Neural progenitor cell (in vitro differentiated cells): Measurements from ENCODE around the gene BDH2. TPM values are rescaled to one million over a fixed set of nuclear protein-coding genes. Genes with fewer than 3 reads are reported as not detected.

Experiments used
- DNase-seq: peaks from one replicate; pipeline ENCODE4 v3.0.0-alpha.2; 2016; ENCODE audit warnings: low spot score
- H2AFZ ChIP-seq: fragments of 200-600 bp; sonication (generic); replicated peaks from 2 replicates; pipeline ENCODE4 v1.6.1; 2016; ENCODE audit warnings: antibody characterized with exemption
- H3F3A ChIP-seq: fragments of 200-600 bp; sonication (generic); 2 replicates; pipeline ENCODE4 v1.6.1; 2016; ENCODE audit warnings: antibody characterized with exemption, low read depth
- H3K27ac ChIP-seq: fragments of 200-600 bp; sonication (generic); 2 replicates; pipeline ENCODE4 v1.5.1; 2016; ENCODE audit warnings: mild to moderate bottlenecking
- H3K27me3 ChIP-seq: fragments of 200-600 bp; sonication (generic); 2 replicates; pipeline ENCODE4 v1.6.1; 2016; ENCODE audit warnings: mild to moderate bottlenecking, moderate library complexity
- H3K36me3 ChIP-seq: fragments of 200-600 bp; sonication (generic); 2 replicates; pipeline ENCODE4 v1.5.1; 2016
- H3K4me1 ChIP-seq: fragments of 200-600 bp; sonication (generic); 2 replicates; pipeline ENCODE4 v1.6.1; 2016; ENCODE audit warnings: mixed run types
- H3K4me2 ChIP-seq: fragments of 200-600 bp; sonication (generic); 2 replicates; pipeline ENCODE4 v1.6.1; 2016
- H3K4me3 ChIP-seq: fragments of 200-600 bp; sonication (generic); 2 replicates; pipeline ENCODE4 v1.5.1; 2016
- H3K79me2 ChIP-seq: fragments of 200-600 bp; sonication (generic); 2 replicates; pipeline ENCODE4 v1.6.1; 2016; ENCODE audit warnings: low read depth
- H3K9ac ChIP-seq: fragments of 200-600 bp; sonication (generic); 2 replicates; pipeline ENCODE4 v1.6.1; 2016
- H3K9me3 ChIP-seq: fragments of 200-600 bp; sonication (generic); 2 replicates; pipeline ENCODE4 v1.5.1; 2016; ENCODE audit warnings: low read depth
- H4K20me1 ChIP-seq: fragments of 200-600 bp; sonication (generic); 2 replicates; pipeline ENCODE4 v1.6.1; 2016; ENCODE audit warnings: low read depth
- H3K27ac Mint-ChIP-seq: 3 replicates; pipeline ENCODE4 v1.8.0; 2021; ENCODE audit warnings: mixed read lengths
- H3K27me3 Mint-ChIP-seq: 2 replicates; pipeline ENCODE4 v1.8.0; 2022; ENCODE audit warnings: low read depth, mild to moderate bottlenecking, inconsistent platforms, moderate library complexity, mixed read lengths; ENCODE audit not compliant: insufficient read depth
- H3K36me3 Mint-ChIP-seq: 3 replicates; pipeline ENCODE4 v1.8.0; 2021; ENCODE audit warnings: mixed read lengths
- H3K4me1 Mint-ChIP-seq: 3 replicates; pipeline ENCODE4 v1.8.0; 2021; ENCODE audit warnings: mixed read lengths
- H3K4me3 Mint-ChIP-seq: 3 replicates; pipeline ENCODE4 v1.8.0; 2021; ENCODE audit warnings: mild to moderate bottlenecking, moderate library complexity, mixed read lengths
- H3K9me3 Mint-ChIP-seq: 3 replicates; pipeline ENCODE4 v1.8.0; 2020; ENCODE audit warnings: mixed read lengths
- EZH2 ChIP-seq: fragments of 200-600 bp; sonication (generic); IDR thresholded peaks from 2 replicates; pipeline ENCODE4 v1.6.1; 2017; ENCODE audit warnings: antibody characterized with exemption, mild to moderate bottlenecking, moderate library complexity
- EZH2phosphoT487 ChIP-seq: fragments of 200-600 bp; sonication (generic); IDR thresholded peaks from 2 replicates; pipeline ENCODE4 v1.6.1; 2017; ENCODE audit warnings: antibody characterized with exemption
- total RNA-seq: library from RNA; depleted of rRNA; stranded (reverse); fragments of >200 nt; gene quantifications from 2 replicates; pipeline ENCODE4 v1.2.3, GENCODE V29; 2015; ENCODE audit warnings: low replicate concordance
- TF ChIP-seq, protein P1 (sequence below): fragments of 200-600 bp; sonication (generic); IDR thresholded peaks from 2 replicates; pipeline ENCODE4 v1.5.1; 2017; ENCODE audit warnings: antibody characterized with exemption, mild to moderate bottlenecking

Gene BDH2
- total RNA-seq, 1 donor from 2014 or later, result 95.3 TPM

DNA sequence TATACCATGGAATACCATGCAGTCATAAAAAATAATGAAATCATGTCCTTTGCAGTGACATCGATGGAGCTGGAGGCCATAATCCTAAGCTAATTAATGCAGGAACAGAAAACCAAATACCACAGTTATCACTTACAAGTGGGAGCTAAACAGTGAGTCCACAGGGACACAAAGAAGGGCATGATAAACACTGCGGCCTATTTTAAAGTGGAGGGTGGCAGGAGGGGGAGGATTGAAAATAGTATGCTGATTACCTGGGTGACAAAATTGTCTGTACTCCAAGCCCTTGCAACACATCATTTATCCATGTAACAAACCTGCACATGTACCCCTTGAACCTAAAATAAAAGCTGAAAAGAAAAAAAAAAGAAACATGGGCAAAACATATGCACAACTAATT is 63.5 kb downstream of the BDH2 start:
- no peaks in the 10 kb centered on the region for H3K79me2 ChIP-seq
- no peak overlapping the region for H3K9ac ChIP-seq
- H3F3A ChIP-seq, result no peaks in the 10 kb centered on the region
- no peak overlapping the region for H3K27ac ChIP-seq
- no peaks in the 10 kb centered on the region for H3K36me3 ChIP-seq
- H3K27me3 ChIP-seq, result no peaks in the 10 kb centered on the region
- Mint-ChIP-seq H3K9me3 (no peaks in the 10 kb centered on the region), H3K36me3 (peaks cover 2% of the 10 kb centered on the region), H3K4me3 (no peak overlapping the region), H3K27ac (no peak overlapping the region), H3K4me1 (no peaks in the 10 kb centered on the region), H3K27me3 (no peaks in the 10 kb centered on the region)
- H2AFZ ChIP-seq, result no peak overlapping the region
- no peak overlapping the region for H3K4me3 ChIP-seq
- H3K4me2 ChIP-seq, result no peak overlapping the region
- no peaks in the 10 kb centered on the region for H3K9me3 ChIP-seq
- no peaks in the 10 kb centered on the region for H4K20me1 ChIP-seq
- H3K4me1 ChIP-seq, result no peaks in the 10 kb centered on the region
- TF ChIP-seq, protein P1, sequence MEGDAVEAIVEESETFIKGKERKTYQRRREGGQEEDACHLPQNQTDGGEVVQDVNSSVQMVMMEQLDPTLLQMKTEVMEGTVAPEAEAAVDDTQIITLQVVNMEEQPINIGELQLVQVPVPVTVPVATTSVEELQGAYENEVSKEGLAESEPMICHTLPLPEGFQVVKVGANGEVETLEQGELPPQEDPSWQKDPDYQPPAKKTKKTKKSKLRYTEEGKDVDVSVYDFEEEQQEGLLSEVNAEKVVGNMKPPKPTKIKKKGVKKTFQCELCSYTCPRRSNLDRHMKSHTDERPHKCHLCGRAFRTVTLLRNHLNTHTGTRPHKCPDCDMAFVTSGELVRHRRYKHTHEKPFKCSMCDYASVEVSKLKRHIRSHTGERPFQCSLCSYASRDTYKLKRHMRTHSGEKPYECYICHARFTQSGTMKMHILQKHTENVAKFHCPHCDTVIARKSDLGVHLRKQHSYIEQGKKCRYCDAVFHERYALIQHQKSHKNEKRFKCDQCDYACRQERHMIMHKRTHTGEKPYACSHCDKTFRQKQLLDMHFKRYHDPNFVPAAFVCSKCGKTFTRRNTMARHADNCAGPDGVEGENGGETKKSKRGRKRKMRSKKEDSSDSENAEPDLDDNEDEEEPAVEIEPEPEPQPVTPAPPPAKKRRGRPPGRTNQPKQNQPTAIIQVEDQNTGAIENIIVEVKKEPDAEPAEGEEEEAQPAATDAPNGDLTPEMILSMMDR, result no peak
- TF ChIP-seq EZH2 (no peak), EZH2phosphoT487 (no peak)
- no peak for DNase-seq

DNA sequence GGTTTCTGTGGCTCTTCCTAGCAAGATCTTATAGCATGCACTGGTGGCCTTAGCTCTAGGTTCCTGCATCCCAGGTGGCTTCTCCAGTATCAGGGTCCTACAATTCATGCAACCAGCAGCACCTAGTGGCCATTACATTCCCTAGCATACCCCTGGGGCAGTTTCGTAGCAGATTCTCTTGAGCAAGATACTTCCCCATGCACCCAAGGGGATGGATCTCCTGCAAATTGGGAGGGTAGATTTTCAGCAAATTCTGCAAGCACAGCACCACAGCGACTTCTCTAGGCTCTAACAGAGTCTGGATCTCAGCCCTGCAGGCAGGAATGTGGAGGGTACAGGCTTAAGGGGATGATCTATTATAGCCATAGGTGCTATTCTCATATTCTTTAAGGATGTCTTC is 67.1 kb downstream of the BDH2 start:
- DNase-seq, result peak; percentile 71
- H3K27me3 ChIP-seq, result no peaks in the 10 kb centered on the region
- H3K9me3 Mint-ChIP-seq, result no peaks in the 10 kb centered on the region
- no peaks in the 10 kb centered on the region for H3K4me1 Mint-ChIP-seq
- H3K4me2 ChIP-seq, result no peak overlapping the region
- peaks cover 2% of the 10 kb centered on the region for H3K36me3 Mint-ChIP-seq
- H3K27ac ChIP-seq, result no peak overlapping the region
- no peaks in the 10 kb centered on the region for H3K36me3 ChIP-seq
- H3K79me2 ChIP-seq, result no peaks in the 10 kb centered on the region
- no peaks in the 10 kb centered on the region for H3F3A ChIP-seq
- H3K4me3 ChIP-seq, result no peak overlapping the region
- no peak overlapping the region for H2AFZ ChIP-seq
- H3K27me3 Mint-ChIP-seq, result no peaks in the 10 kb centered on the region
- no peak overlapping the region for H3K27ac Mint-ChIP-seq
- no peak overlapping the region for H3K4me3 Mint-ChIP-seq
- TF ChIP-seq EZH2phosphoT487, result no peak
- TF ChIP-seq, protein P1, result peak; percentile 69
- H3K9me3 ChIP-seq, result no peaks in the 10 kb centered on the region
- no peak overlapping the region for H3K9ac ChIP-seq
- H3K4me1 ChIP-seq, result no peaks in the 10 kb centered on the region
- H4K20me1 ChIP-seq, result no peaks in the 10 kb centered on the region

DNA sequence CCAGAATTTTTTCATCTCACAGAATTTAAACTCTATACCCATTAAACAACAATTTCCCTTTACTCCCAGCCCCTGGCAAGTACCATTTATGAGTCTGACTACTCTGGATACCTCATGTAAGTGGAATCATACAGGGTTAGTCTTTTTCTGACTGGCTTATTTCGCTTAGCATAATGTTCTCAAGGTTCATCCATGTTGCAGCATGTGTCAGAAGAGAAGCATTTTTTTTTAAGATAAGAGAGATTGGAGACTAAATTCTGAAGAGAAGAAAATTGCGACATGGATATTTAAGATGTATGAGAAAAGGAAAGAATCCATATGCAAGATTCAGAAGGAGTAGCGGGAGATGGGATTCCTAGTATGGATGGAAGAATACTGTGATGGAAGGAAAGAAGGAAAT is 68.8 kb downstream of the BDH2 start:
- no peak overlapping the region for H3K4me3 ChIP-seq
- H3K36me3 ChIP-seq, result no peaks in the 10 kb centered on the region
- H3K9me3 ChIP-seq, result no peaks in the 10 kb centered on the region
- no peak overlapping the region for H2AFZ ChIP-seq
- no peaks in the 10 kb centered on the region for H4K20me1 ChIP-seq
- Mint-ChIP-seq H3K27ac (no peak overlapping the region), H3K36me3 (peaks cover under 1% of the 10 kb centered on the region), H3K27me3 (no peaks in the 10 kb centered on the region), H3K4me3 (no peak overlapping the region), H3K9me3 (no peaks in the 10 kb centered on the region), H3K4me1 (no peaks in the 10 kb centered on the region)
- H3K4me2 ChIP-seq, result no peak overlapping the region
- H3K27me3 ChIP-seq, result no peaks in the 10 kb centered on the region
- H3K79me2 ChIP-seq, result no peaks in the 10 kb centered on the region
- no peak overlapping the region for H3K27ac ChIP-seq
- TF ChIP-seq EZH2, result no peak
- TF ChIP-seq, protein P1, result no peak
- no peak for TF ChIP-seq EZH2phosphoT487
- H3K9ac ChIP-seq, result no peak overlapping the region
- DNase-seq, result no peak
- no peaks in the 10 kb centered on the region for H3F3A ChIP-seq
- H3K4me1 ChIP-seq, result no peaks in the 10 kb centered on the region

DNA sequence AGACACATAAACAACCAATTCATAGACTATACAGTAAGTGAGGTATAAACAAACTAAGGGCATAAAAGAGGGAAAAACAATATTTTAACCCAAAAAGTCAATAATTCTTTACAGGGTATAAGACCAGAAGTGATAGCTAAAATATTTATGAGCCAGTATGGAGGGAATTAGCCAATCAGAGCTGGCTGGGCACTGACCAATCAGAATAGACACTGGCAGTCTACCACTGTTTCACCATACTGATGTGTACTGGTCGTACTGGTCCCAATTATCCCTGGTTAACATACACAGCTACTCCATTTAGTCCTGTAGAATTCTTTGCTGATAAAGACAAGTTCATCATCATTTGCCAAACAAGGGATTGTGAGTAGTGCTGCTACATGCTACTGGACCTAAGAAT is 70.3 kb downstream of the BDH2 start:
- Histone ChIP-seq H3K27me3 (no peaks in the 10 kb centered on the region), H3K79me2 (no peaks in the 10 kb centered on the region), H3K36me3 (no peaks in the 10 kb centered on the region), H4K20me1 (no peaks in the 10 kb centered on the region), H3K4me3 (no peak overlapping the region), H3F3A (no peaks in the 10 kb centered on the region), H3K4me2 (no peak overlapping the region), H3K4me1 (no peaks in the 10 kb centered on the region), H3K9me3 (no peaks in the 10 kb centered on the region), H3K9ac (no peak overlapping the region), H3K27ac (no peak overlapping the region), H2AFZ (no peak overlapping the region)
- H3K27ac Mint-ChIP-seq, result no peak overlapping the region
- H3K36me3 Mint-ChIP-seq, result no peaks in the 10 kb centered on the region
- TF ChIP-seq EZH2phosphoT487 (no peak), EZH2 (no peak)
- TF ChIP-seq, protein P1, result no peak
- H3K4me1 Mint-ChIP-seq, result no peaks in the 10 kb centered on the region
- no peaks in the 10 kb centered on the region for H3K9me3 Mint-ChIP-seq
- no peaks in the 10 kb centered on the region for H3K27me3 Mint-ChIP-seq
- no peak overlapping the region for H3K4me3 Mint-ChIP-seq
- no peak for DNase-seq
